ENCODE measurements around the gene UGT1A5. TPM values are rescaled to one million over a fixed set of nuclear protein-coding genes. Genes with fewer than 3 reads are reported as not detected.

Gene UGT1A5
- polyA plus RNA-seq, 1 donor: not detected

DNA sequence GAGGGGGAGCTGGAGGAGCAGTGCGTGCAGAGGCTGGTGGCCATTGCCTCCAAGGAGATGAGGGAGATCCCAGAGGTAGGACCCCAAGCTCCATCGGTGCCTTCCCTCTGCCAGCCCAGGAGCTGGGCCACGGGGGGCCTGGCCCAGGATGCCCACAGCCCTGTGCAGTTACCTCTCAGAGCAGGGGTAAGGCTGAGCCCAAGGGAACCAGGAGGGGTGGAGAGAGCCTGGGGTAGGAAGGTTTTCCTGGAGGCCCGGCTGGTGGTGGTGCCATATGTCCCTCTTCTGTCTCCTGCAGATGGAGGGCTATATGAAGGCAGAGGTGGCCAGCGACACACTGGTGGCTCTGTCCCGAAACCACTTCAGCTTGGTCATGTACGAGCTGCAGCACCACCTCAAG lies 76.8 kb downstream of the UGT1A5 start:
- DNase-seq: no peak

DNA sequence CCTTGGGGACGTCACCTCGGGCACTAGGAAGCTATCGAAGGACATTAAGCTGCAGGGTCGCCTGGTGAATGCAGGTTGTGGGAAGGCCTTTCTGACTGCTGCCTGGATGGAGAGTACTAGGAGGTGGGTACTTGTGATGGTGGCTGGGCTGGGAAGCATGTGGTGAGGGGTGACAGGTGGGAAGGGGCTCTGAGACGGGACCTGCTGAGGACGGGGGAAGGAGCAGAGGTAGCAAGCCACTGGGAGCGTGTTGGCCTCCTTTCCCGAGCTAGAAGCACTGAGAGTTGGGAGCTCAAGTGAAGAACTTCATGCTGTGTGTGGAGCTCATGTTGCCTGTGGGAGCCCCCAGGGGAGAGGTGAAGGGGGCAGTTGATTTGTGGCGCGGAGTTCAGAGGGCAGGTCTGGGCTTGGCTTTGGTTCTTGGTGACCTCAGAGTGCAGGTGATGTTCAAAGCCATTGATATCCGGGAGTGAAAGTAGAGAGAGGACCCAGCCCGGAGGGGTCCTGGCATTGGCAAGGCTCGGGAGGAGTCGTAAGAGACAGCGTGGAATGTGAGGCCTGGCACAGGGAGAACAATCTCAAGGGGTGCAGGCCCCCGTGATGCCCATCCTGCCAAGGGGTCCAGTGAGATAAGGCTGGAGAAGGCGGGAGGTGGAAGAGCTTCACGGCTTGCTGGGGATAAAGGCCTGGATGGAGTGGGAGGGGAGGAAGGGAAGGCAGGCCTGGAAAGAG lies 78.6 kb downstream of the UGT1A5 start:
- no peak for DNase-seq

- DNase-seq: no peak
Observed at GRCh38 chr2:233791883-233792329, 79.2 kb downstream of the UGT1A5 start.

GRCh38 chr2:233792720-233793119 lies 80.0 kb downstream of the UGT1A5 start:
- no peak for DNase-seq

GRCh38 chr2:233793465-233794127 lies 80.9 kb downstream of the UGT1A5 start:
- no peak for DNase-seq

- DNase-seq: no peak
Observed at GRCh38 chr2:233794128-233794658, 81.5 kb downstream of the UGT1A5 start.

DNA sequence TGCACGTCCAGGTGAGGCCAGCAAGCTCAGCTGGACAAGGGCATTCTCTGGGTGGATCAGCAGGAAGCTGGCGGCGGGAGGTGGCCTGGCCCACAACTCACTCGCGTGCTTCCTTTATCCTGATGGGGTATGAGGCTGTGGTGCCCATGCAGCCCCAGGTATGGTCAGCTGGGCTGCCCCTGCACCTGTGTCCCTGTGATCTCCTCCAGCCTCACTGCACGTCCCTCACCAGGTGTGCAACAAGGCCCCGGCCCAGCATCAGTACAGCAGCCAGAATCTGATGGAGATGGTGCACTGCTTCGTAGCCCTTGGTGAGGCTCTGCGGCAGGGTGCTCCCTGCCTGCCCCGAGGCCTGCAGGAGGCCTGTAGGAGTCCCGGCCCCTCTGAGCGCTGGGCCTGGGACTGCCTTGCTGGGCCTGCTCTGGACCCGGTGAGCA lies 83.0 kb downstream of the UGT1A5 start:
- DNase-seq: no peak

GRCh38 chr2:233796254-233796653 lies 83.5 kb downstream of the UGT1A5 start:
- no peak for DNase-seq

- DNase-seq: no peak
Observed at GRCh38 chr2:233798335-233799086, 85.8 kb downstream of the UGT1A5 start.

DNA sequence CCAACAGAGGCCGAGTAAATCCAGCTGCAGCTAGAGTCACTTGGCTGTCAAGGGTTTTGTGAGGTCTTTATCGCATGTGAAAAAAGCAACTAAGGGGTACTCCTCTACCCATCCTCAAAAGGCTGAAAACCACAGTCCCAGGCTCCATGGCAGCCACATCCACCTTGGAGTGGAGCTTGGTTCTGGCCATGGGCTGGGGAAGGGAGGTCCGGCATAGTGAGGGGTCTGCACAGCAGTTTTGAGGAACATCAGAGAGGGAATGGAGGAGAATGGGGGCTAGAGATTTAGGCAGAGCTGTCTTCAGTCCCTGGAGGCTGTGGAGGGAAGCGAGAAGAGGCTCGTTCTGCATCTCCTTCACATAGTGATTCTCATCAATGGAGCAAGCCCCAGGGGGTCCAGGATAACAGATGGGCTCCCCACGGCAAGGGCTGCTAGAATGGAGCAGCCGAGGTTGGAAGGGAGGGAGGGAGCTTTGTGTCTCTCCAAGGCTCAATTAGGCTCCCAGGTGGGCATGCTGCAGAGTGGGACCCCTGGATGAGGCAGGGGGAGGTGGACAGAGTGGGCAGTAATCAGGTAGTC lies 86.5 kb downstream of the UGT1A5 start:
- no peak for DNase-seq

DNA sequence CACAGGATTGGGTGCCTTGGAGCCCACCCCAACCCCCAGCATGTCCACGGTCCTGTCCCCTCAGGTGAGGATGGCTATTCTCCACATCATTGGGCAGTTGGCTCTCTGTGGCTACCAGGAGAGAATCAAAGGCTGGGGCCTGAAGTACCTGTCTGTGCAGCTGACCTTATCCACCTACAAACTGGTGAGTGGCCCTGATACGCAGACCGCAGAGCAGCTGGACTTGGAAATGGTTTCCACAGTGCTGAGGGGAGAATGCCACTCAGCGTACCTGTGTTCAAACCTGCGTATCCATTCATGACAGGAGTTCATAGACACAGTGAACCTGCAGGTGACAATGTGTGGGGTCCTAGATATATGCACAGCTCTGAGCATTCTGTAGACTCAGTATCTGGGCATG lies 87.0 kb downstream of the UGT1A5 start:
- no peak for DNase-seq

DNA sequence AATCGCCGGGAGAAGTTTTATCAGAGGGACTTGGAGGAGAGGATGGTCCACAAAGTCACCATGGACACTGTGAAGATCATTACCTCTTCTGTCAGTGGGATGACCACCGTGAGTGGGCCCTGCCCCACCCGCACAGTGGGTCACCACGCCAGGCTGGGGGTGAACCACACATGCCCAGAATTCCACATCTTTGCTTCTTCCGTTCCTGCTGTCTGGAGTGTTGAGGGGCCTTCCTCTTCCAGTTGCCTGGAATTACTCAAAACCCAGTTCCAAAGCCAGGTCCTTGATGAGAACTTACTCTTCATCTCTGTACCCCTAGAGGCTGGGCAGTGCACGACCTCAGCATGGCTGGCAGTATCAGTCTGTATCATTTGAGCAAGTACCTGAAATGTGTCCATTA lies 87.5 kb downstream of the UGT1A5 start:
- no peak for DNase-seq

DNA sequence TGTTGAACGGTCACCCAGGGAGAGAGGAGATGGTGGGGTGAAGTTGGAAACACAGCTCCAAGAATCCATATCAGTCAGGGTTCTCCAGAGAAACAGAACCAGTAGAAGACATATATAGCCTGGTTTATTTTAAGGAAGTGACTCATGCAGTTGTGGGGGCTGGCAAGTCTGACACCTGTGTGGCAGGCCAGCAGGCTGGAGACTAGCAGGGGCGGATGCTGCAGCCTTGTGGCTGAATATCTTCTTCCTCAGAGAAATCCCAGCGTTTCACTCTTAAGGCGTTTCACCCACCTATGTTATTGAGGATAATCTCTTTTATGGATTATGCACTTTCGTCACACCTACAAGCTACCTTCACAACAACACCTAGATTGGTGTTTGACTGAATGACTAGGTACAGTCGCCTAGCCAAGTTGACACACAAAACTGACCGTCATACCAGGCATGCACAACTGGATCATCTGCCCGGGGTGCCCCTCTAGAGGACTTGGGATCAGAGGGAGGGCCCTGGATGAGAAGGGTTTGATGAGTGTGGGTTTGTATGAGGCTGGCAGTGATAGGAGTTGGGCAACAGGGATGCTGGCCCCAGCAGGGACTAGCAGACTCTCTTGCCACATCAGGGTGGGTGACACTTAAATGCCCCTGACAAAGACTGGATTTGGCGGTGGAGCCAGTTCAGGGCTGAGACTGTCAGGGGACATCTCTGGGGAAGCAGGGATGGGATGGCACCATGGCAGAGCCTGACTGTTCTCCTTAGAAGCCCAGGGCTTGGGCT lies 88.8 kb downstream of the UGT1A5 start:
- no peak for DNase-seq

DNA sequence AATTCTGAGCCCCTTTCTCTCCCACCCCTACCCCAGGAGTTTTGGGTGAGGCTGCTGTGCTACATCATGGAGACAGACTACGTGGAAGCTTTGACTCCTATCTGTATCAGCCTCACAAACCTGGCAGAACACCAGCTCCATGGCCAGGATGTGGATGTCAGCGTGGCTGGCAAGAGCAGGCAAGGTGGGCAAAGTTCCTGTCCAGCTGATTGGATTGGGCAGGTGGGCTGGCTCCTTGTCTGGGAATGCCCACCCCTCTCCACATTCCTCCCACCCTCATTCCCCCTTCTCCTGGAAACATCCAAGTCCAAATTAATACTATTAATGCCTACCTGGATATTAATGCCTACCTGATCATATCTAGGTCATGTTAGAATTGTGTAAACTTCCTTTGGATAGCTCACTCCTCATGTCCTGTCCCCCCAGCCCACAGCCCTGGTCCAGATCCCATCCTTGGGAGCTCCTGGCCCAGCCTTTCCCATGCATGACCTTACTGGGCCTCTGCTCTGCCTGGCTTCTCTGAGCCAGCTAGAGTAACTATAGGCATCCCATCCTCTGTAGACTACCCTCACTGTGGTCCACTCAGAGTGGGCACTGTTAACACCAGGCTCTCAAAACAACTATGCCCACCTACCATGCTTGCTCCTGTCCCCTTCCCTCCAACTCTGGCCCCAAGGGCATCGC lies 89.6 kb downstream of the UGT1A5 start:
- no peak for DNase-seq

GRCh38 chr2:233803292-233803911 lies 90.7 kb downstream of the UGT1A5 start:
- no peak for DNase-seq

GRCh38 chr2:233803994-233804393 lies 91.3 kb downstream of the UGT1A5 start:
- no peak for DNase-seq

DNA sequence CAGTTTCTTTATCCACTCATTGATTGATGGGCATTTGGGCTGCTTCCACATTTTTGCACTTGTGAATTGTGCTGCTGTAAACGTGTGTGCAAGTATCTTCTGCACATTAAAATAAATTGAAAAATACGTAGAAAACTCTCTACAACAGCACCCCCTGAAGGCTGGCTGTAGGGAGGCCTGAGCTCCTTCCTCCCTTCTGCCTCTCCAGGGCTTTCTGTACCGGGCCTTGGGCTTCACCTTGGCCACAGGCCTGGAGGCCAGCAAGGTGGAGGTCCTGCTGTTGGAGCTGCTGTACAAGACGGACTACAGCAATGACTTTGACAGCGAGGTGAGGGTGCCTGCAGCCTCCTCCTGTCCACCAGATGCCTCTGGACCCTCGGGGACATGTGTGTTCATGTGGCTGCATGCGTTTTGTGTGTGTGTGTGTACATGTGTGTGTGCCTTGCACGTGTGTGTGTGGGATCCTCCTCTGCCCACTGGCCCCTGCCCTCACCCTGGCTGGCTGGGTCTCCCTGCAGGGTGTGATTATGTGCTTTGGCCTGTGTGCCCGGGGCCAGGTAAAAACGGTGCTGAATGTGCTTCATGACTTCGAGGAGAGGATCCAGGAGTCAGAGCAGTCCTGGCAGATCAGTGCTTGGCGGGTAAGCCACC lies 94.6 kb downstream of the UGT1A5 start:
- DNase-seq: no peak

GRCh38 chr2:233807966-233808935 lies 95.5 kb downstream of the UGT1A5 start:
- DNase-seq: no peak

DNA sequence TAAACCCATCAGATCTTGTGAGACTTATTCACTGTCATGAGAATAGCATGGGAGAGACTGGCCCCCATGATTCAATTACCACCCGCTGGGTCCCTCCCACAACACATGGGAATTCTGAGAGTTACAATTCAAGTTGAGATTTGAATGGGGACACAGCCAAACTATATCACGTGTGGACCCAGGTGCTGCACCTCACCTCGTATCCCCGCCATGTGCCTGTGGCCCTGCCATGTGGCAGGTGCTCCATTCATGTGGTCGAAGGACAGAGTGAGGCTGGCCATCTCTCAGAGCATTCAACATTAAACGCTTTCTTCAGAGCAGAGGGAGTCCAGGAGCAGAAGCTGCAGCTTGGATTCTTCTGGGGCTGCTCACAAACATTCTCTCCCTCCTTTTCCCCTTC lies 97.7 kb downstream of the UGT1A5 start:
- DNase-seq: no peak

All from left kidney (tissue), 2 donors.